ENCODE results near the gene ZDHHC3. TPM values are rescaled to one million over a fixed set of nuclear protein-coding genes. Genes with fewer than 3 reads are reported as not detected.
A peak's percentile ranks its signal among the peaks of the same experiment; 100 is the strongest.

The ZDHHC3 gene
- total RNA-seq, 1 experiment from 2014 or later: 84.9 TPM

DNA sequence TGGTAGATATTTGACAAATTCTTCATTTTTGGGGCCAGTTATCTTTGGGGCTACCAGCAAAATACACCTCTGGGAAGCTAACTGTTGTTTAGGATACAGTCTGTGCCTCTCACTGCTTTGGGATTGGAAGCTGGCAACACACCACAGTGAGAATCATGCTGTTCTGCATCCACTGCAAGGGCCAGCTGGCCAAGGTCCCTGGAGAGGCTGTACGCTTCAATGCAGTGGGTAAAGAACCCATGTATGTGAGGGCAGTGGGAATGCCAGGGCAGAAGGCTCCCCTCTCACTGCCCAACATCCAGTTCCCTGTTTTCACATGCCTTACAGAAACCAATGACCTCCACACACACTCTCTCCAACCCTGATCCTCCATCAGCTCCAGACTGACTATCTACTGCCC lies 20.1 kb downstream of the ZDHHC3 start:
- H3K36me3 Mint-ChIP-seq (ENCODE audit: insufficient read depth, unreplicated experiment): no peaks in the 10 kb centered on the region
- peaks cover 33% of the 10 kb centered on the region for H3K4me1 Mint-ChIP-seq (ENCODE audit: low read depth, unreplicated experiment)
- H3K27ac Mint-ChIP-seq (ENCODE audit: unreplicated experiment): peak overlapping the region; percentile 68
- H3K27me3 Mint-ChIP-seq (ENCODE audit: unreplicated experiment): no peaks in the 10 kb centered on the region
- DNase-seq: no peak
- intact Hi-C loops (cut with micrococcal nuclease; ENCODE audit: unreplicated experiment): no loop called here
- H3K9me3 Mint-ChIP-seq (ENCODE audit: low read depth, unreplicated experiment): no peaks in the 10 kb centered on the region
- CTCF ChIA-PET: no interaction called here
- H3K4me3 Mint-ChIP-seq (ENCODE audit: low read depth, unreplicated experiment): no peak overlapping the region
- TF ChIP-seq CTCF (IDR thresholded peaks at IDR 0.05; ENCODE audit: unreplicated experiment): no peak
- no TSS peak for BruUV-seq (replicated peaks)

- H3K4me3 Mint-ChIP-seq (ENCODE audit: low read depth, unreplicated experiment): no peak overlapping the region
- H3K36me3 Mint-ChIP-seq (ENCODE audit: insufficient read depth, unreplicated experiment): no peaks in the 10 kb centered on the region
- peak; percentile 38 for DNase-seq
- intact Hi-C loops (cut with micrococcal nuclease; ENCODE audit: unreplicated experiment): no loop called here
- no peak for TF ChIP-seq CTCF (IDR thresholded peaks at IDR 0.05; ENCODE audit: unreplicated experiment)
- H3K27ac Mint-ChIP-seq (ENCODE audit: unreplicated experiment): no peak overlapping the region
- CTCF ChIA-PET: interaction anchor here (1.0 kb wide), 2 partner anchors 22 to 255 kb away, joined by 3 read pairs; no protein-coding TSS in a partner anchor
- no peaks in the 10 kb centered on the region for H3K9me3 Mint-ChIP-seq (ENCODE audit: low read depth, unreplicated experiment)
- no TSS peak for BruUV-seq (replicated peaks)
- H3K4me1 Mint-ChIP-seq (ENCODE audit: low read depth, unreplicated experiment): peaks cover 33% of the 10 kb centered on the region
- H3K27me3 Mint-ChIP-seq (ENCODE audit: unreplicated experiment): no peaks in the 10 kb centered on the region
Observed at GRCh38 chr3:44954962-44955361, 21.0 kb downstream of the ZDHHC3 start.

GRCh38 chr3:44954304-44954703 lies 21.7 kb downstream of the ZDHHC3 start:
- no peak for TF ChIP-seq CTCF (IDR thresholded peaks at IDR 0.05; ENCODE audit: unreplicated experiment)
- intact Hi-C loops (cut with micrococcal nuclease; ENCODE audit: unreplicated experiment): no loop called here
- H3K9me3 Mint-ChIP-seq (ENCODE audit: low read depth, unreplicated experiment): no peaks in the 10 kb centered on the region
- H3K36me3 Mint-ChIP-seq (ENCODE audit: insufficient read depth, unreplicated experiment): no peaks in the 10 kb centered on the region
- no peaks in the 10 kb centered on the region for H3K27me3 Mint-ChIP-seq (ENCODE audit: unreplicated experiment)
- peaks cover 33% of the 10 kb centered on the region for H3K4me1 Mint-ChIP-seq (ENCODE audit: low read depth, unreplicated experiment)
- CTCF ChIA-PET: interaction anchor here (0.5 kb wide), 1 partner anchor 87 kb away, joined by 3 read pairs; no protein-coding TSS in a partner anchor
- H3K4me3 Mint-ChIP-seq (ENCODE audit: low read depth, unreplicated experiment): no peak overlapping the region
- no peak overlapping the region for H3K27ac Mint-ChIP-seq (ENCODE audit: unreplicated experiment)
- BruUV-seq (replicated peaks): no TSS peak
- no peak for DNase-seq

GRCh38 chr3:44952689-44953088 lies 23.3 kb downstream of the ZDHHC3 start:
- BruUV-seq (replicated peaks): no TSS peak
- CTCF ChIA-PET: no interaction called here
- Mint-ChIP-seq H3K27me3 (ENCODE audit: unreplicated experiment) (no peaks in the 10 kb centered on the region), H3K4me3 (ENCODE audit: low read depth, unreplicated experiment) (no peak overlapping the region), H3K27ac (ENCODE audit: unreplicated experiment) (no peak overlapping the region), H3K36me3 (ENCODE audit: insufficient read depth, unreplicated experiment) (no peaks in the 10 kb centered on the region), H3K9me3 (ENCODE audit: low read depth, unreplicated experiment) (no peaks in the 10 kb centered on the region), H3K4me1 (ENCODE audit: low read depth, unreplicated experiment) (peaks cover 33% of the 10 kb centered on the region)
- intact Hi-C loops (cut with micrococcal nuclease; ENCODE audit: unreplicated experiment): no loop called here
- no peak for TF ChIP-seq CTCF (IDR thresholded peaks at IDR 0.05; ENCODE audit: unreplicated experiment)
- no peak for DNase-seq

Measured in Calu3 (cell line).